ENCODE results near the gene KXD1.
"Not testable (repeated sequence)": the region's sequence is repeated elsewhere in the genome, so short reads cannot be mapped to it uniquely, and the experiment has no call there.

Gene KXD1

GRCh38 chr19:18536475-18536874 is 21.2 kb upstream of the KXD1 start:
- no peak for DNase-seq (ENCODE audit: low spot score)

GRCh38 chr19:18537431-18537830 is 20.2 kb upstream of the KXD1 start:
- no peak for DNase-seq (ENCODE audit: low spot score)

DNA sequence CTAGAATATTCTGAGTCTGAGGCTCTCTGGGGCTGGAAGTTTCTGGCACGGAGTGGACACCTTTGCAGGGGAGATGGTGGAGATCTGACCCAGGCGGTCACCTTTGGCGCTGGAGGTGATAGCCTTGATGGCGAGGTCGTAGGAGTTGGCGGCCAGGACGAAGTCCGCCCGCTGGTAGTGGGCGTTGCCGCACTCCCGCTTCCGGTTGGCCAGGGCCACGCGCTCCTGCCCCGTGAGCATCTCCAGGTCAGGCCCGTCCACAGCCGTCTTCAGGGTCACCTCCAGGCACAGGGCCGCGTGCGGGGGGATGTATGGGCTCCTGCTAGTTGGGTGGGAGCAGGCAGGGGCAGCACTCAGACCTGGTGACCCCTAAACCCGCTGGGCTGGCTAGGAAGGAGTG is 19.6 kb upstream of the KXD1 start:
- DNase-seq (ENCODE audit: low spot score) = no peak

GRCh38 chr19:18539372-18539771 is 18.3 kb upstream of the KXD1 start:
- no peak for DNase-seq (ENCODE audit: low spot score)

DNA sequence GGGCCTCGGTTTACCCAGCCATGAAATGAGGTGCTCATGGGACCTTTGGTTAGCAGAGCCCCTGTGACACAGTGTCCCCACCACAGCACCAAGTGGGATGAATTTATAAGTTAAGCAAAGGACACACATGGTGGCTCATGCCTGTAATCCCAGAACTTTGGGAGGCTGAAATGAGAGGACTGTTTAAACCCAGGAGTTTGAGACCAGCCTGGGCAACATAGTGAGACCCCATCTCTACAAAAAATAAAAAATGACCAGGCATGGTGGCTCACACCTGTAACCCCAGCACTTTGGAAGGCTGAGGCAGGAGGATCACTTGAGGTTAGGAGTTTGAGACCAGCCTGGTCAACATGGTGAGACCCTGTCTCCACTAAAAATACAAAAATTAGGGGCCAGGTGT is 17.5 kb upstream of the KXD1 start:
- not testable (repeated sequence) for DNase-seq (ENCODE audit: low spot score)

- no peak for DNase-seq (ENCODE audit: low spot score)
Measured at GRCh38 chr19:18541258-18541991, 16.2 kb upstream of the KXD1 start.

DNA sequence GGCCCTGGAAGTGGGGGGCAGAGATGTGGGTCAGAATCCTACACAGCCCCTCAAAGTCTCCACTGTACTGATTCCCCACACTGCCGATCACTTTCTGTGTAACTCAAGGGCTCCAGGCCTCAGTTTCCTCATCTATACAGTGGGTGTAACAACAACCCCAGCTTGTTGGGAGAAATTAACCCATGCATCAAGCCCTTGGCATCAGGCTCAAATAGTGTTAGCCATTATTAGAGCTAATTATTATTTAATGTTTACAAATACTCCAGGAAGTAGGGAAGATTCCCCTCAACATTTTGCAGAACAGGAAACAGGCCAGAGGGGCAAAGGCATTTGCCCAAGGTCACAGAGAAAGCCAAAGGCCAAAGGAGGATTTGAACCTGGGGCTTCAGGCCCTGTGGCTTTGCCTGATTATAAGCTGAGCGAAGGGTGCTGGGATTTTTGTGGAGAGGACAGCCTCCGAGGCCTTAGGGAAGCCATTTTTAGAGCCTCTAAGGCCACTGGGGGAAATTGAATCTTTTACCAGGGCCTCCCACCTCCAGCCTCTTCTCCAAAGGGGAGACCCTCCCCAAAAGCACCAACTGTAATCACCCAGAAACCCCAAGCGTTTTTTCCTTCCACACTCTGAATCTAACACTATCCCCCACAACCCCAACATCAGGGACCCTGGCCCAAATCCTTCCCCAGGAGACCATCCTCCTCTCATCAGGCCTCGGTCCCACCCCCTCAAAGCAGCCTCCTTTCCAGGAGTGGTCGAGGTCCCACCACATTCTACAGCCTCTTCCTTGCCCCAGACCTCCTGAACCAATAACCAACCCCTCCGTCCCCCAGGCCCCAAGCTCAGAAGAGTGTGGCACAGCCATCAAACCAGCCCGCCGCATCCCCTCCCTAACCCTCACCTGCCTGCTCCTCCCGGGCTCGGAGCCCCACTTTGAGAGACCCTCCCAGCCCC is 15.4 kb upstream of the KXD1 start:
- DNase-seq (ENCODE audit: low spot score) = no peak

GRCh38 chr19:18542941-18543813 is 14.5 kb upstream of the KXD1 start, which contains the start of gene FKBP8:
Gene FKBP8 (minus strand): TSS chr19:18543573. CDS start chr19:18541970, 1,603 bp downstream.
- peak; percentile 99 for DNase-seq (ENCODE audit: low spot score)

DNA sequence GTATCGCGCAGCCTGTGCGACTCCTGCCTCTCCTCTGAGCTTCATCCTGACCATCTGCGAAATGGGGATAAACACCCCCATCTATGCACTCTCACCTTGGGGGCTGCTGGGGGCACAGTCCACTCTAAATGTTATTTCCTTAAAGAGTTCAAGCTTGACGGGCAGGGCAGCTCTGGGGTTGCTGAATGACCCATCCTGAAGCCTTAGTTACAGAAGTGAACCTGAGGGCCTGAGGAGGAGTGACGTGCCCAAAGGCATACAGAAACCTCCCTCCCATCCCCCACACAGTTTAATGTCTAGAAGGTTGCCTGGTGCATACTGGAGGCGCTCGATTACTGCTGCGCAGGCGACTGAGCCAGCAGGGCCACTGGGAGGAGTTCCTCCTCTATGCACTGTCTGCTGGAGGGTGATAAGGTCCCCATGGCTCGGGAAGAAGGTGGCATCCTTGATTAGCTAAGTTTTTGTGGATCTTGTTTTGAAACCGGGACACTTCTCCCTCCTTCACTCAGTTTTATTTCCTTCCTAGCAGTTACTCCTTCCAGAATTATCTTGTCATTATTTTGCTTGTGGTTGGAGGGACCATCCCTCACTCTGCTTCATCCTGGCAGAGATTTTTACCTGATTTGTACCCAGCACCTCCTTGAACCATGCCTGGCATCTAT is 13.7 kb upstream of the KXD1 start:
- DNase-seq (ENCODE audit: low spot score) = peak; percentile 64

DNA sequence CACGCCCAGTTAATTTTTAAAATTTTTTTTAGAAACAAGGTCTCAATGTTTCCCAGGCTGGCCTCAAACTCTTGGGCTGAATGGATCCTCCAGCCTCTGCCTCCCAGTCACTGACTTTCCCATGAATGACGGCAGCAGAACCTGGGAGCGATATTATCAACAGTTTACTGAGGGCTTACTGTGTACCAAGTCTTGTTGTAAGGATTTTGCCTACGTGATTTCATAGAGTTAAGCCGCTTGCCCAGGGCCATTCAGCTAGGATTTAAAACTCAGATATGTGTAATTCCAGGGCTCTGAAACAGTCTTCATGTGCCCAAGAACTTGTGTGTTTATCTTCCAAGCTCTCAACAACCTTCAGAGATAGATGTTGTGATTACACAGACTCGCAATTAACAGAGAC is 6.0 kb upstream of the KXD1 start:
- no peak for DNase-seq (ENCODE audit: low spot score)

- DNase-seq (ENCODE audit: low spot score) = no peak
Measured at GRCh38 chr19:18558202-18558555, 509 bp downstream of the KXD1 start.

DNA sequence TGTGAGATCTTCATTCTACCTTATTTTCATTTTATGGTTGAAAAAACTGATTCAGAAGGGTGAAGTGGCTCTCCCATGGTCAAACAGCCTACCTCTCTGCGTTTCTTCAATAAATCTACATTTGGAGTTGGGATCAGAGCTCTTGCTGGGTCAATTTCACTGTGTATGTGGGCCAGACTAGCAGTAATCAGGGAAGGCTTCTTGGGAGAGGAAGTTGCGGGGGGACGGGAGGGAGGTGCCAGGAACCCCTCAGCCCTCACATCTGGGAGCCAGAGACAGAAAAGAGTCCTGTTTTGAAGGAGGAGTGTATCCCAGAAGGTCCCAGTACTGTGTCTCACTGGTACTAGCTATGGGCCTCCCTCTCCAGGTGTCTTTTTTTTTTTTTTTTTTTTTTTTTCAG is 934 bp downstream of the KXD1 start:
- no peak for DNase-seq (ENCODE audit: low spot score)

- no peak for DNase-seq (ENCODE audit: low spot score)
Measured at GRCh38 chr19:18559685-18560084, 2.0 kb downstream of the KXD1 start.

DNA sequence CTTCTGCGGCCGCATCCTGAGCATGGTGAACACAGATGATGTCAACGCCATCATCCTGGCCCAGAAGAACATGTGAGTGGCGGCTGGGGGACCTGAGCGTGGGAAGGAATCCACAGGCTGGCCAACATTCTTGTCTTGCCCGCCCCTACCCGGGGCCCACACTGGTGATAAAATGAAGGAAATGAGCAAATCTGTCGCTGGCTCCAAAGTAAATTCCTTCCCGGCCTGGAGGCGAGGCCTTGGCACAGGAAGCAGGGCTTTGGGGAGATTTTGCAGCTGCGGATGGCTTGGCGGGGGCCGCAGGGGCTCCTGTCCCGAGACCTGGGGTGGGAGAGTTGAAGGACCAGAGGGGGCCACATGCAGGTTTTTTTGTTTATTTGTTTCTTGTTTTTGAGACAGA is 4.4 kb downstream of the KXD1 start:
- peak; percentile 50 for DNase-seq (ENCODE audit: low spot score)

DNA sequence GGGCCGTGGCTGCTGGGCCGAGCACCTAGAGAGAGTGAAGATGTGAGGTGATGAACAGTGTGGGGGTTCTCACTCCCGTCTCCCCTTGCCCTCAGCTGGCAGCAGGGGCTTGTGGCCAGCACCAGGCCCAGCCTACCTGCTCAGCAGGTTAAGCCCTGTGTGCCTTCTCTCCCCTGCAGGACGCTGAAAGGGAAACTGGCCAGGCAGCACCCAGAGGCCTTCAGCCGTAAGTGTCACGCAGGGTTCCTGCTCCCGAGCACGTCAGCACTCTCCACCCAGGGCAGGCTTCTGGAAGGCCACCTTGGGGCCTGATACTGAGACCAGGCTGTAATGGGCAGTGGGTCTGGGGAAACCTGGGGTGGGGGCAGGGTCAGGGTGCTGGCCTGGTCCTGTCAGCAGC is 9.3 kb downstream of the KXD1 start:
- no peak for DNase-seq (ENCODE audit: low spot score)

DNA sequence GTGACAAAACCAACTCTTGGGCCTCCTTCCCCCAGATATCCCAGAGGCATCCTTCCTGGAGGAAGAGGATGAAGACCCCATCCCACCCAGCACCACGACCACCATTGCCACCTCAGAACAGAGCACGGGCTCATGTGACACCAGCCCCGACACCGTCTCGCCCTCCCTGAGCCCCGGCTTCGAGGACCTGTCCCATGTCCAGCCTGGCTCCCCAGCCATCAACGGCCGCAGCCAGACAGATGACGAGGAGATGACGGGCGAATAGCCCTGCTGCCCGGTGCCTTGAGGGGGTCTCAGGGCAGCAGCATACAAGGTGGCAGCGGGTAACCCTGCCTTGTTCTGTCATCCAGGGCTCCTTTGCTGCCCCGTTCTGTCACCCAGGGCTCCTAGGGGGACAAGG is 10.7 kb downstream of the KXD1 start:
- DNase-seq (ENCODE audit: low spot score) = no peak

DNA sequence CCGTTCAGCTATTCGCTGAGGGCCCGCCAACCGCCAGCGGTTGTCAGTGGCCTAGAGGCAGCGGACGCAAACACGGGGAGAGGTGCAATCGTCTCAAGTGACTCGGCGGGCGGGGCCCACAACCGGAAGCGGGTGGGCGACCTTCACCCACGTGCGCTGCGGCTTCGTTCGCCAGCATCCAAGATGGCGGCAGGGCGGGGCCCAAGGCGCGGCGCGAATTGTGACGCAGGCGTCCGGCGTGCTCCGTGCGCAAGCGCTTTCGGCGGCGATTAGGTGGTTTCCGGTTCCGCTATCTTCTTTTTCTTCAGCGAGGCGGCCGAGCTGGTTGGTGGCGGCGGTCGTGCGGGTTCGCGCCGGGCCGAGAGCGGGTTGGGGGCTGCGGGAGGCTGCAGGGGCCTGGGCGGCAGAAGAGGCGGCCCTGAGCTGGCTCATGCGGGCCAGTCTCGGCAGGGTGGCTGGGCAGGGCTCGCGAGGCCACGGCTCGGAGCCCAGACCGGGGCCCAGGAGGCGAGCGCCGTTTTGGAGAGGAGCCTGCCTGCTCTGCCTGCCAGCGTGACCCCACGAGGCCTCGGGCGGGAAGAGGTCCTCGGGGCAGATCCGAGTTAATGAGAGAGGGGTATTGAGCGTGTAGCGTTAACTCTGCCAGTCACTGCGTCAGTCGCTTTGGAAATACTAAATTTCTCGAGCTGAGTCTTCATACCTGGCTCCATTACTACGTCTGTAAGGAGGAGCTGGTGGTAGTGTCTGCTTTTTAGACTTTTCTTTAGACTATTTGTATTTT is 14.1 kb downstream of the KXD1 start, which contains the start of gene UBA52:
Gene UBA52, plus strand, starts transcription at position 294 of the 781 bp plus-strand sequence. CDS start 1,444 bp downstream, outside the sequence.
- DNase-seq (ENCODE audit: low spot score) = peak; percentile 96

- DNase-seq (ENCODE audit: low spot score) = no peak
Measured at GRCh38 chr19:18574691-18575291, 17.1 kb downstream of the KXD1 start.

- no peak for DNase-seq (ENCODE audit: low spot score)
Measured at GRCh38 chr19:18576383-18576782, 18.7 kb downstream of the KXD1 start.

DNA sequence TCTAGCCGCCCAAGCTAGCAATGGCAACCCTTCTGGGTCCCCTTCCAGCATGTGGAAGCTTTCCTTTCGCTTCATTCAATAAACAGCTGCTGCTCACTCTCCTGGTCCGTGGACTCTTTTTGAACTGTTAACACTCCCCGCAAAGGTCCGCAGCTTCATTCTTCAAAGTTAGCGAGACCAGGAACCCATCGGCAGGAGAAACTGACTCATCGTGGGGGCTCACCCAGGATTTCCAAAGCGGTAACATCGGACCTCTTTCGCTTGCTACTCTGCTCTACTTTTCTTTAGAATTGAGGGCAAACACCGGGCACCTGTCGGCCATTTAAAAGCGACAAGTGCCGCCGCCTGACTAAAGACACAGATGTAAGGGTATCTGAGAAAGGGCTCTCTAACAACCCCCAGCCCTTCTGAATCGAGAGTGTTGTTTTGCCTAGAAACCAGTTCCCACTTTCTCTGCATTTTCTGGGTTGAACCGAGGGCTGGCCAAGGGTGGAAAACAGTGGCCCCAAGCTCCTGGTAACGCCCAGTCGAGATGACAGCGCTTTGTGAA is 19.8 kb downstream of the KXD1 start:
- DNase-seq (ENCODE audit: low spot score) = no peak

Measured in AG08396 (cell line).